Activated CD8-positive, alpha-beta memory T cell treated with anti-CD3 and anti-CD28 coated beads, Interleukin-2, amount 50 U/mL, for 24 hours (primary cell): Measurements from ENCODE around the gene AGBL5.

Experiments
- DNase-seq: peaks from one replicate; pipeline ENCODE4 v3.0.0-alpha.2; 2020; ENCODE audit errors: extremely low read depth

The AGBL5 gene, protein sequence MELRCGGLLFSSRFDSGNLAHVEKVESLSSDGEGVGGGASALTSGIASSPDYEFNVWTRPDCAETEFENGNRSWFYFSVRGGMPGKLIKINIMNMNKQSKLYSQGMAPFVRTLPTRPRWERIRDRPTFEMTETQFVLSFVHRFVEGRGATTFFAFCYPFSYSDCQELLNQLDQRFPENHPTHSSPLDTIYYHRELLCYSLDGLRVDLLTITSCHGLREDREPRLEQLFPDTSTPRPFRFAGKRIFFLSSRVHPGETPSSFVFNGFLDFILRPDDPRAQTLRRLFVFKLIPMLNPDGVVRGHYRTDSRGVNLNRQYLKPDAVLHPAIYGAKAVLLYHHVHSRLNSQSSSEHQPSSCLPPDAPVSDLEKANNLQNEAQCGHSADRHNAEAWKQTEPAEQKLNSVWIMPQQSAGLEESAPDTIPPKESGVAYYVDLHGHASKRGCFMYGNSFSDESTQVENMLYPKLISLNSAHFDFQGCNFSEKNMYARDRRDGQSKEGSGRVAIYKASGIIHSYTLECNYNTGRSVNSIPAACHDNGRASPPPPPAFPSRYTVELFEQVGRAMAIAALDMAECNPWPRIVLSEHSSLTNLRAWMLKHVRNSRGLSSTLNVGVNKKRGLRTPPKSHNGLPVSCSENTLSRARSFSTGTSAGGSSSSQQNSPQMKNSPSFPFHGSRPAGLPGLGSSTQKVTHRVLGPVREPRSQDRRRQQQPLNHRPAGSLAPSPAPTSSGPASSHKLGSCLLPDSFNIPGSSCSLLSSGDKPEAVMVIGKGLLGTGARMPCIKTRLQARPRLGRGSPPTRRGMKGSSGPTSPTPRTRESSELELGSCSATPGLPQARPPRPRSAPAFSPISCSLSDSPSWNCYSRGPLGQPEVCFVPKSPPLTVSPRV

DNA sequence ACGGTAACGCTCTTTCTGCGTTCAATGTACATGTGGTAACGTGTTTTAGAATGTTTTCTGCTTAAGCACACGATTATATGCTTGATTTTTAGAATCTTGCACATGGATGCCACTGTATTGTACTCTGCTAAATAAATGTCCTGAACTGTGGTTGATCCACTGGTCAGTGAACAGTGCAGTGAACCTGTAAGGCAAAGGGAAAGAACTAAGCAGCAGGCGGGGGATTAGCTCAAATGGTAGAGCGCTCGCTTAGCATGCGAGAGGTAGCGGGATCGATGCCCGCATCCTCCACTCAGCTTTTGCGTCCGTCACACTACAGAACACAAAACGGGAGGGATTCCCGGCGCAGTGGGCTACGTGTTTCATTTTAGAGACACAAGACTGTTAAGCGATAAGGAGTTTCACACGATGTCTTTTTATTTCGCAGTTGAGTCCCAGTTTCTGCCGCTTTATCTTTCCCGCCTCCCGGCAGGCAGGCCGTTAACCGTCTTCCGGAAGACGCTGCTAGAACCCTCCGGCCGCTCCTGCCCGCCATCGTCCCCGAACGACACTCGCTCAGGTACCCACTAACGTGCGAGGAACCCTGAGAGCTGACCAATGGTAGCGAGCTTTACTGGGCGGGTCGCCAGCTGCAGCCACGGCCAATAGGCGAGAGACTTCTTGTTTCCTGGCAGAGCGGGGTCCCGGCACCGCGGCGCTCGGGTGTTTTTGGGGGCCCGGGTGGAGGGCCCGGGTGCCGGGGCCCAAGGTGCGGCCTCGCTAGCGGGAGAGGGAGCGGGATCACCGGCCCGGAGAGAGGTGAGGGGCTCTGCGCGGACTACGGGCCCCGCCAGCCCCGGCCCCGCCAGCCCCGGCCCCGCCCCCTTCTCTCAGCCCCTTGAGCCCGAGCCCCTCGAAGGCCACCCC is at the start of gene AGBL5:
AGBL5 (plus strand) TSS at position 673 of the 906 bp plus-strand sequence. CDS start 1,291 bp downstream, outside the sequence.
- peak; percentile 89 for DNase-seq

DNA sequence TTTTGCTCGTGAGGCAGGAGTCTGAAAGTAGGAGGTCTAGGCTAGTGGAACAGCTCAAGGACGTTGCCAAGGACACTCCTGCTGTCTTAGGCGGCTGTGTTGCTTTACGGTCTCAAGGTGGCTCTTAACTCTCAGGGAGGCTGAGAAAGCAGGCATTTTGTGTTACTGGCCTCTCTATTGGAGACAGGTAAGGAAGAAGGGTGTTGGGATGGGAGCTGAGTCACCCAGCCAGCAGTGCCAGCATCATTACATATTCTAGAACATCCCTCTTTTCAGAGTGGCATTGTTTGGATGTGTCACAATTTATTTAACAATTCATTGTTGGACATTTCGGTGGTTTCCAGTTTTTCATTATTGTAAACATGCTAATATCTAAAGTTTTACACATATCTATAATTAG is 49.5 kb upstream of the AGBL5 start:
- no peak for DNase-seq

GRCh38 chr2:27003007-27003406 is 48.5 kb upstream of the AGBL5 start:
- no peak for DNase-seq

- DNase-seq, result no peak
Measured at GRCh38 chr2:27003857-27004256, 47.6 kb upstream of the AGBL5 start.

DNA sequence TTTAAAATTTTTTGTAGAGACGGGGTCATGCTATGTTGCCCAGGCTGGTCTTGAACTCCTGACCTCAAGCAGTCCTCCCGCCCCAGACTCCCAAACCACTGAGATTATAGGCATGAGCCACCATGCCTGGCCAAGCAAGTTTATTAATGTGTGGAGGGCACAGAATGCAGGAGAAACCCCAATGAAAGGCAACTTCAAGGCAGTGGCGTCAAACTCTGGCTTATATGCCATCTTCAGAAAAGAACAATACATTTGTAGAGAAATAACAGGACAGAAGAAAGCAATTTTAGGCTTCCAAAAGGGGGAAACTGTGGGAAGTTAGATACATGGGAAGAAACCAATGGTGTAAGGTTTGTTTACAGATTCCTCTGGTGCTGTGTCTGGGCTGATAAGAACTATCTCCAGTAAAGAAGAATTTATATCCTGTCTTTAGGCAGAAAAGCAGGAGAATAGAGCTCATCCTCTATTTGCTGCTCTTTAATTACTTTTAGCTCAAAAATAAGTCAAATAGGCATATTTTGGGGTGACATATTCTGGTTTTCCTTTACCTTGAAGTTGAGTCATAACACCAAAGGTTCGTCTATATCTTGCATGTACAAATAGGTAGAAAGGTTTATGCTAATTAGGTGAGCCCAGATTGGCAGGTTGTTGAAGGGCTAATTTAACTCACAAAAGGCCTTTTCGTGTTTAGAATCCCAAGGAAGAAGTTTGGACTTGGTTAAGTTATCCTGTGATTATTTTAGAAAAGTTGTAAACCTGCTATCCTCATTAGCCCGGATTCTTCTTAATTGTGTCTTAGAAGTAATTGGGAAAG is 44.7 kb upstream of the AGBL5 start:
- no peak for DNase-seq

- DNase-seq, result no peak
Measured at GRCh38 chr2:27007416-27008374, 43.8 kb upstream of the AGBL5 start.

GRCh38 chr2:27008678-27009077 is 42.8 kb upstream of the AGBL5 start:
- DNase-seq, result no peak

- no peak for DNase-seq
Measured at GRCh38 chr2:27009083-27009482, 42.4 kb upstream of the AGBL5 start.

- DNase-seq, result no peak
Measured at GRCh38 chr2:27009716-27010115, 41.8 kb upstream of the AGBL5 start.

DNA sequence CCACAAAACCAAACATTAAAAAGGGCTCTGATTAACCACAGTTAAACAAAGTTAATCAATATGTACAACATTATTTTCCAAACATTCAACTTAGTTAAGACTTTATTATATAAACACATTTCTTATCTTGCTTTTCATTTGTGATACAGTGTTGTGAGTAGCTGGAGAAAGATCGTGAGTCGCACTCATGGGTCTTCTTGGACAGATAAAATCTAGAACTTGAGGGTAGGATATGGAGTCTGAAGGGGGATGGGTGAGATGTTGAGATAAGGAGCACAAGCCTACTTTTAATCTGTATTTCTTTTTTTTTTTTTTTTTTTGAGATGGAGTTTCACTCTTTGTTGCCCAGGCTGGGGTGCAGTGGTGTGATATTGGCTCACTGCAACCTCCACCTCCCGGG is 41.3 kb upstream of the AGBL5 start:
- DNase-seq, result no peak

- DNase-seq, result no peak
Measured at GRCh38 chr2:27013738-27014137, 37.7 kb upstream of the AGBL5 start.

DNA sequence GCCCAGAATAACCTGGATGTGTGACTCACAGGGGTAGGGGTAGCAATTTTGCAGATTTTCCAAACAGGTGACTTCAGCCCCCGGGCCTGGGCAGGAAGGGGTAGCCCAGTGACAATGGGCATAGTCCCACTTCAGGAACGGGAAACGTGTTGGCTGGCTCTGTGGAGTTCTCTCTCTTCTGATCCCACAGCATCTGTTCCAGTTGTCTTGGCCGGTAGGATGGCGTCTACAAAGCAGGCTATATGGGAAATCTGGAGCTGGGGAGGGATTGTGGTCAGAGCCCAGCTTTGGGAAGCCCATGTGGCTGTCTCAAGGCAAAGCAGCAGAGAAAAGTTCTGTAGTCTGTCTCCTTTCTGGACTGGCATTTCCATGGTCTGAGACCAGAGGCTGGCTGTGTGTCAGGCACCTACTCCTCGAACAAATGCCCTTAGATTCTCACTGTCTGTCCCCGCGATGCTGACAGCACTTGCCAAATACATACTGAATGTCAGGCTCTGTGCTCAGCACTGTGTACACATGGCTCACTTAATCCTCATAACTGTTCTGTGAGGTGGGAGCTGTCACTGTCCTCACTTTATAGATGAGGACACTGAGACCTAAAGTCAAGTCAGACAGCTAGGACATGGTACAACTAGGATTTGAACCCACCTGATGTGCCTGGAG is 36.6 kb upstream of the AGBL5 start:
- no peak for DNase-seq

DNA sequence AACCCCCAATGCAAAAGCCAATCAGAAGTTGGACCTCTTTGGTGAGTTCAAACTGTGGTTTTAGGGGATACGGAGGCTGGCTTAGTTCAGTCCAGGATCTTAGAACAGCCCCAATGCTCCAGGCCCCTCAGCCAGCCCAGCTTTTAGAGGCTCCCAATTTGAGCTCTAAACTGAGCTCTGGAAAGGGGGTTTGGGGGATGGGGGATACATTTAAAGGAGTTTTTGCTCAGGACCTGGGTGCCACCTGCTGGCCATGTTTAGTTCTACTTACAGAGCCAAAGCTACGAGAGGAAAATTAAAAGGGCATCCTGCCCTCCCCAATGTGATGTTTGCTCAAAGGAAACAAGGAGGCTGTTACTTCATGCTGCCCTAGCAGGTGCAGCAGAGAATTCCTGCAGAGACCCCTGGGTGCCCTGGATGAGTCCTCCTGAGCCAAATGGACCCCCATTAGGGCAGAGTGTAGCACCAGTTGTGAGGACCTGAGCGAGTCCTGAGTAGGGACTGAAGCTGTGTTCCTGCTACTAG is 34.6 kb upstream of the AGBL5 start:
- no peak for DNase-seq

DNA sequence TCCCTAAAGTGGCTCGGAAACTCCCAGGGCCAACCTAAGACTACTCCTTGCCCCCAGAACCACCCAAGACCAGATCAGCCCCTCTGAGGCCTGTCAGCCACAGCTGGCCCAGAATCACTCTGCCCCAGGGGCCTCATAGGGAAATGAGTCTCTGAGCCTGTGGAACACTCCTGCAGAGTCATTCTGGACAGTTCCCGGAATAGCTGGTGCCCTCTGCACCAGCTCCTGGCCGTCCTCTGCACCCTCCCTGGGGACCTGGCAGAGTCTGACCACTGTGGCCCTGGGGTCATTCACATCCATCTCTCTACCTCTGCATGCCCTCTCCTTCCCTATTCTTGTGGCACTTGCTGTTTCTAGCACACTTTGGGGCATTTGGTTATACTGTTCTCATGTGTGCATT is 33.3 kb upstream of the AGBL5 start:
- no peak for DNase-seq

DNA sequence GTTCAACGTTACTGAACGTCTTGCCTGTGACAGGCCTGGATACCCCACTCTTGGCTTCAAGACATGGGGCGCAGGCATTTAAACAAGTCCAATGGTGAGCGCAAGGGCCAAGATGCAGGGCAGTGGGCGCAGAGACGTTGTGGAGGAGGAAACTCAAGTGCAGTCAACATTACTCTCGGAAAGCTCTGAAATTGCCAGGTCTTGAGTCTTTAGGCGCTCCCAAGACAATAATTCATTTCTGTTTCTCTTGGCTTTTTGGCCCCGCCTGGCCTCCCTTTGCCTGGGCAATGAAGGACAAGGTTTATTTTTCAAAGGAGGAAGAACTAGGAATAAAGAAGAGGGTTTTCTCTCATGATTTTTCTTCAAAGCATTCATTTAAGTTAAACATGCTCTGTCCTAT is 32.0 kb upstream of the AGBL5 start:
- no peak for DNase-seq

DNA sequence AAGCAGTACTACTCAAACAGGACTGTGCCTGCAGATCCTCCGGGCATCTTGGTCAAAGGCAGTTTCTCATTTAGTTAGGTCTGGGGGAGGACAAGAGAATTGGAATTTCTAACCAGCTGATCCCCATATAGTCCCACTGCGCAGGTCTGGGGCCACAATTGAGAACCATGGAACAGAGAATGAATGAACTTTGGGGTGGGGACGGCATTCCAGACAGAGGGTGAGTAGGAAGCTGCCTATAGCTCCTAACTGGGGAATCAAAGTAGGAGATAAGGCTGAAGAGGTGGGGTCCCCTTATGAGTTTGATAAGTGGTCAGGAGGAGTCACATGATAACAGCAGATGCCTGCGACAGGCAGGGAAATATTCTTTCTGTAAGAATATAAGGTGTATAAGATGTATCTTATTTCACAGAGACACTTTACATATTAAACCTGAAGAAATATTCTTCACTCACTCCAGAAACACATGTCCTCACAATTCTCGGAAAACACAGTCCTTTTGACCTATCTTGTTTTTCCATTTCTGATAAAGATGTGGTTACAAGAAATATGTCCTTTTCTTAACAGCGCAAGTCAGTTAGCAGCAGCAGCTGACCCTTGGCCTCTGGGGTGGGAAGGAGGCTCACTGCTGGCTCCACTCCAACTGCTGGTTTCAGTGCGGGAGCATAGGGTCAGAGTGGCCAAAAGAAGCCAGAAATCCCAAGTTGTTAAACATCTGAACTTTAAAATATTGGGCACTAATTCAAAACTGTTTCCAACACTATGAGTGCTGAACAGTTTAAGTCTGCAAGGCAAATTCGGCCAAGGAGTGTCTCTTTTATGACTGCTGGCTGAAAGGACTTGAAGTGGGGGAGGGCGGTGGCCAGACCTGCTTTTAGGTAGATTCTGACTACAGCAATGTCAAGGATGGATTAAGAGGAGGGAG is 31.3 kb upstream of the AGBL5 start:
- DNase-seq, result no peak

DNA sequence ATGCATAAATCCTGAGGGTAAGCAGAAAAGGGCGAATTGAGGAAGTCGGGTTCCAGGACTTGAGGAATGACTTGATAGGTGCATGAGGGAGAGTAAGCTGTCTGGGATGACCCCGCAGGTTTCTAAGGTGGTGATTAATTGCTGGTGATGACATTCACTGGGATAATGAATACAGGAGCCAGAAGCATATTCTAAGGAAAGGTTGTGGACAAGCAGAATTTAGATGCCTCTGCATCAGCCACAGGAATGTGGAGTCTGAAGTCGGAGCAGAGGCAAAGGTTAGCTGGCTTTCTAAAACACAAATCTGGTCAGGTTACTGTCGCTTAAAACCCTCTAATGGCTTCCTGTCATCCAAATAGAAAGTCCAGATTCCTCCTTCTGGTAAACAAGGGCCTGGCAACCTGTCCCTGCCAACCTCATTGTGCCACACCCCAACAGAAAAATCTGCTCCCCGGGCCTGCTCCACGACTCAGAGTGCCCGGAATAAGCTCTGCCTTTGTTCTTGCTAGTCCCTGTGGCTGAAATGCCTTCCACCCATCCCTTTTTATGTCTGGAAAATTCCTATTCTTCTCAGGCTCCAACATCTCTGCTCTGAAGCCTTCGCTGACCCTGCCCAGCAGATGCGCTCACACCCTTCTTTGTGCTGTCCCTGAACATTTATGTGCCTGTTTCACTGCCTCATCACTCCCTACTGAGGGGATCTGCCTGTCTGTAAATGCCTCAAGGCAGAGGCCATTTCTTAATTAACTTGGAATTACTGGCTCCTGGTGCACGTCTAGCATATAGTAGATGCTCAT is 30.0 kb upstream of the AGBL5 start:
- no peak for DNase-seq
